IPS-NIHi11 (cell line): ENCODE measurements around the gene SLC24A3.

Experiments
- DNase-seq: peaks from one replicate; pipeline ENCODE4 v3.0.0; 2012; ENCODE audit warnings: mixed read lengths, low spot score

The SLC24A3 gene

GRCh38 chr20:19302714-19303113 is 90.3 kb downstream of the SLC24A3 start:
- DNase-seq = no peak

GRCh38 chr20:19304389-19304788 is 91.9 kb downstream of the SLC24A3 start:
- DNase-seq = no peak

GRCh38 chr20:19304886-19305415 is 92.5 kb downstream of the SLC24A3 start:
- DNase-seq = no peak

- no peak for DNase-seq
Measured at GRCh38 chr20:19308146-19308545, 95.7 kb downstream of the SLC24A3 start.

GRCh38 chr20:19310541-19310940 is 98.1 kb downstream of the SLC24A3 start:
- DNase-seq = no peak

GRCh38 chr20:19313342-19314069 is 101.1 kb downstream of the SLC24A3 start:
- DNase-seq = no peak

GRCh38 chr20:19314621-19315020 is 102.2 kb downstream of the SLC24A3 start:
- no peak for DNase-seq

GRCh38 chr20:19317237-19318069 is 105.0 kb downstream of the SLC24A3 start:
- DNase-seq = no peak

GRCh38 chr20:19318610-19319009 is 106.2 kb downstream of the SLC24A3 start:
- DNase-seq = no peak

GRCh38 chr20:19320005-19320404 is 107.6 kb downstream of the SLC24A3 start:
- no peak for DNase-seq

- no peak for DNase-seq
Measured at GRCh38 chr20:19321176-19321575, 108.7 kb downstream of the SLC24A3 start.

GRCh38 chr20:19322061-19322985 is 109.9 kb downstream of the SLC24A3 start:
- no peak for DNase-seq

- no peak for DNase-seq
Measured at GRCh38 chr20:19327401-19327800, 115.0 kb downstream of the SLC24A3 start.

- DNase-seq = no peak
Measured at GRCh38 chr20:19328676-19329075, 116.2 kb downstream of the SLC24A3 start.

- no peak for DNase-seq
Measured at GRCh38 chr20:19330038-19330437, 117.6 kb downstream of the SLC24A3 start.

- no peak for DNase-seq
Measured at GRCh38 chr20:19330731-19331130, 118.3 kb downstream of the SLC24A3 start.

- no peak for DNase-seq
Measured at GRCh38 chr20:19333563-19333962, 121.1 kb downstream of the SLC24A3 start.

GRCh38 chr20:19335341-19335740 is 122.9 kb downstream of the SLC24A3 start:
- DNase-seq = no peak

GRCh38 chr20:19335916-19336315 is 123.5 kb downstream of the SLC24A3 start:
- no peak for DNase-seq

- DNase-seq = no peak
Measured at GRCh38 chr20:19336631-19337030, 124.2 kb downstream of the SLC24A3 start.

GRCh38 chr20:19338380-19338779 is 125.9 kb downstream of the SLC24A3 start:
- no peak for DNase-seq

- no peak for DNase-seq
Measured at GRCh38 chr20:19338960-19339359, 126.5 kb downstream of the SLC24A3 start.
